GM03348 (cell line): ENCODE measurements around the gene RHBDD3.

Experiments used
- DNase-seq: peaks from one replicate; pipeline ENCODE4 v3.0.0; 2012; ENCODE audit warnings: low spot score

RHBDD3 gene

GRCh38 chr22:29267858-29268510, at the start of gene RHBDD3, which contains the start of gene EWSR1:
Gene RHBDD3, minus strand, starts transcription at chr22:29267981. Its CDS starts 2,355 bp downstream, at chr22:29265626.
Gene EWSR1, plus strand, starts transcription at chr22:29268268. Its CDS starts 69 bp downstream, at chr22:29268337.
- peak; percentile 98 for DNase-seq

GRCh38 chr22:29316141-29316828, 48.5 kb upstream of the RHBDD3 start:
- no peak for DNase-seq

DNA sequence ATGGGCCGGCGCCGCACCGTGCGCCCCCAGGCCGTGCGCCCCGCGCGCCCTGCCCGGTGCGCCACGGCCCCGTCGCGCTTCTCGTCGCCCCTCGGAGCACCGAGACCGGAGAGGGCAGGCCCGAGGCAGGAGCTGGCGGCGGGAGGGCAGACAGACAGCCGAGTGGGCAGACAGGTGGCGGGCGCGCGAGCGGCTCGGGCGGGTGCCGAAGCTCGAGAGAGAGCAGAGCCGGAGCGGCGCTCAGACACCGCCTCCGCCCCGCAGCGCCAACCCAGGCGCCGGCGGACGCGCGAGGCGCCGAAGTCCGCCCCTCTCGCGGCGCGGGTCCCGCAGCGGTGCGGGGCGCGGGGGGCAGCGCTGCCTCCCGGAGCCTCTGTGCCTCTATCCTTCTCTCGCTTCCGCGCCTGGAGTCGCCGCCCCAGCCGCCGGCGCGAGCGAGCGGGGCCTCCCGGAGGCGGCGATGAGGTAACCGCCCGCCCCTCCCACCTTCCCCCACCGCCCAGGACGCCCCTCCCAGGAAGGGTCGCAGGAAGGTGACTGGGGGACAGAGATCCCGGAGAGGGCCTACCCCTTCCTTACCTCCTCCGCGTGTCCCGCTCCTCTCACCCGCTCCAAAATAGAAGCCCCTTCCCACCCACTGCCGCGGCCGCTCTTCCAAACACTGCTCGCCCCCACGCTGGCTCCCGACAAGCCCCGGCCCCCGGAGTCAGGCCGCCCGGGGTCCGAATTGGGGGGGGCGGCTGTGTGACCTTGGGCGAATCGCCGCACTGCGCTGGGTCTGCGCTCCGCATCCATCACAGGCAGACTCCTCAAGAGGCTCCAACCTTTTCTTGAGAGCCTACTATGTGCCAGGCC, 47.7 kb upstream of the RHBDD3 start, which contains the start of gene RASL10A:
RASL10A (minus strand) TSS at position 412 of the 855 bp plus-strand sequence. CDS start 451 bp downstream, outside the sequence.
- peak; percentile 47 for DNase-seq

GRCh38 chr22:29314537-29315285, 46.9 kb upstream of the RHBDD3 start:
- DNase-seq: no peak

DNA sequence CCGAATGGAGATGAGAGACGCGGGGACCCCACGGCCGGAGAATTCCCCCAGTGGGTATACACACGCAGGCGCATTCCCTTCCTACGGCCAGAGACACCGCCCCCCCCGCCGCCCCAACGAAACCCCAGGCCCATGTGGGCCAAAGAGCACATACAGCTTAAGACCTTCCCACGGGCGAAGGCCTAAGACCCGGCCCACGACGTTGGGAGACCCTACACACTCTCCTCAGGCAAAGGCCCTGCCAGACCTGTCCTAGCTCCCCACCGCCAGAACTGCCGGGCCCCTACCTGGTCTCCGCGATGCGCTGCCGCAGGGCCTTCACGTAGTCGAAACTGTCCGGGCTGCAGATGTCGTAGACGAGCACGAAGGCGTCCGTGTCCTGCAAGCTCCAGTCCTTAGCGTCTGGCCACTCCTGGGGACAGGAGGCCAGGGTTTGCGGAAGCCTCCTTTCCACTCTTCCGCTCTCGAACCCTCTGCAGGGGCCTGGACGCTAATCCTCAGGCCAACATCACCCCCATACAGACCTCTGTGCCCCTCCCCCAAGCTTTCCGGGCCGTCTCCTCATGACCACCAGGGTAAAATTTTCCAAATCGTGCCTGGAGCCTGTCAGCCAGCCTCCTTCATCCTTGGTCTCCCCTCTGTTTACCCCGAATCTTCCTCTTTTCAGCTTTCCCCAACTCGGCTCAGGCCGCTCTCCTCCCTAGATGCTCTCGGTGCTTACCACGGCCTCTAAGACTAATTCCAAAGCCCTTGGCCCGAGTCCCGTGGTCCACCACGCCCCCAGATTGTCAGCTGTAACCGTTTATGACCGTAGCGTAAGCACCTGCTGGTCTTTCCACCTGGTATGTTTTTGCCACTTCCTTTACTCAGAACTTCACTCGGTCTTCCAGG, 46.0 kb upstream of the RHBDD3 start:
- no peak for DNase-seq

DNA sequence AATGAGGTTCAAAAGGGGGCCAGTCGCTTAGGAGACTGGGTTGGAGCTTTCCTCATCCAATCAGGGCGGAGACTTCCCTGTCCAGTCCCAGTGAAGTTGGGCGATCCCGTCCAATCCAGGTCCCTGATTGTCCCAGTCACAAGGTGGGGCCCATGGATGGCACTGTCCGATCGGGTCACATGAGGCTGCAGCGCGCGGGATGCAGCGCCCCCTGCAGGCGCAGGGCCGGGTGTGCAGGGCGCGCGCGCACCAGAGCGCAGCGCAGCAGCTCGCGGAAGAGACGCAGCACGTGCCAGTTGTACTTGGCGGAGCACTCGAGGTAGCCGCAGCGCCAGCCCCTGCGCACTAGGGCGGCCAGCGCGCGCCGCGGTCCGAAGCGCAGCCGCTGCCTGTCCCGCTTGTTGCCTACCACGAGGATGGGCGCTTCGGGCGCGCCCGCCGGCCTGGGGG, 45.4 kb upstream of the RHBDD3 start:
- DNase-seq: peak; percentile 49

DNA sequence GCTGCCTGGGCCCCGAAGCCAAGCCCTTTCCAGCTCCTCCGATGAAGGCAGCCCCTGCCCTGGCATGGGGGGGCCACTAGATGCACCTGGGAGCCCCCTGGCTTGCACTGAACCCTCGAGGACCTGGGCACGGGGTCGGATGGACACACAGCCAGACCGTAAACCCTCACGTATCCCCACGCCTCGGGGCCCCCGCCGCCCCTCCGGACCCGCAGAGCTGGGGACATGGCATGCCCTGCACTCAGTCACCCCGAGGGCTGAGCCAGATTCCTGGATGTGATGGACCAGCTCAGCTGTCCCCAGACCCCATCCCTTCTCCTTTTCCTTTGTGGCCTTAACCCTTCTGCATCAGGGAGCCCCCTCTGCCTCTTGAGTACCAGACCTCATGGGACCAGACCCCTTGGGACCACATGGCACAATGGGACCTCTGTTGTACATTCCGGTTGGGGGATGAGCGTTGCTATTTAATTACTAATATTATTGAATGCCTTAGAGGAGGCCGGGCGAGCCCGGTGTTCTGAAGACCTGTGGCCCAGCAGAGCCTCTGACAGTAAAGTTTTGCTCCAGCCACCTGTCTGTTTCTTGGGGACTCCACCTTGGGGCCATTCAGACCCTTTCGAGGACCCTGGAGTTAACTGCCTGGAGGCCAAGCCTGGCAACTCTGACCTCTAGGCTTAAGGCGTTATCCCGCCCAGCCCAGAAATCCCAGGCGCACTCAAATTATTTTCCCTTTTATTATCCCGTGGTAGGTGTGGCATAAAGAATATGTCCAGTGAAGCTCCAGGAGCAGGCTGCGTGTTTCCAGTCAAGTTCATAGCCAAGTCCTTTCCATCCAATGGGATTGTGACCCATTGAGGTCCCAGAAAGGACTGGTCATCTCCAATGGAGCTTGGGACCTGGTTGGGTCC, 44.7 kb upstream of the RHBDD3 start:
- no peak for DNase-seq

DNA sequence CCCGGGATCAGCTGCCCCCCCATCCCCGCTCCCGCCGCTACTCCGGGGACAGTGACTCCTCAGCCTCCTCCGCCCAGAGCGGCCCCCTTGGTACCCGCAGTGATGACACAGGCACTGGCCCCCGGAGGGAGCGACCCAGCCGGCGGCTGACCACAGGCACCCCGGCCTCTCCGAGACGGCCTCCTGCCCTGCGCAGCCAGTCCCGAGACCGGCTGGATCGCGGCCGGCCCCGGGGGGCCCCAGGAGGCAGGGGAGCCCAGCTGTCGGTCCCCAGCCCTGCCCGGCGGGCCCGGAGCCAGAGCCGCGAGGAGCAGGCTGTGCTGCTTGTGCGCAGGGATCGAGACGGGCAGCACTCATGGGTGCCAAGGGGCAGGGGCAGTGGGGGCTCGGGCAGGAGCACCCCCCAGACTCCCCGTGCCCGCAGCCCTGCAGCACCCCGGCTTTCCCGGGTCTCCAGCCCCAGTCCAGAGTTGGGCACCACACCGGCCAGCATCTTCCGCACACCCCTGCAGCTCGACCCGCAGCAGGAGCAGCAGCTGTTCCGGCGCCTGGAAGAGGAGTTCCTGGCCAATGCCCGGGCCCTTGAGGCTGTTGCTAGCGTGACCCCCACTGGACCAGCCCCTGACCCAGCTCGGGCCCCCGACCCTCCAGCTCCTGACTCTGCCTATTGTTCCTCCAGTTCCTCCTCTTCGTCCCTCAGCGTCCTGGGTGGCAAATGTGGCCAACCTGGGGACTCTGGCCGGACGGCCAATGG, 43.9 kb upstream of the RHBDD3 start:
- DNase-seq: peak; percentile 27

GRCh38 chr22:29310863-29311339, 43.1 kb upstream of the RHBDD3 start:
- peak; percentile 99 for DNase-seq

DNA sequence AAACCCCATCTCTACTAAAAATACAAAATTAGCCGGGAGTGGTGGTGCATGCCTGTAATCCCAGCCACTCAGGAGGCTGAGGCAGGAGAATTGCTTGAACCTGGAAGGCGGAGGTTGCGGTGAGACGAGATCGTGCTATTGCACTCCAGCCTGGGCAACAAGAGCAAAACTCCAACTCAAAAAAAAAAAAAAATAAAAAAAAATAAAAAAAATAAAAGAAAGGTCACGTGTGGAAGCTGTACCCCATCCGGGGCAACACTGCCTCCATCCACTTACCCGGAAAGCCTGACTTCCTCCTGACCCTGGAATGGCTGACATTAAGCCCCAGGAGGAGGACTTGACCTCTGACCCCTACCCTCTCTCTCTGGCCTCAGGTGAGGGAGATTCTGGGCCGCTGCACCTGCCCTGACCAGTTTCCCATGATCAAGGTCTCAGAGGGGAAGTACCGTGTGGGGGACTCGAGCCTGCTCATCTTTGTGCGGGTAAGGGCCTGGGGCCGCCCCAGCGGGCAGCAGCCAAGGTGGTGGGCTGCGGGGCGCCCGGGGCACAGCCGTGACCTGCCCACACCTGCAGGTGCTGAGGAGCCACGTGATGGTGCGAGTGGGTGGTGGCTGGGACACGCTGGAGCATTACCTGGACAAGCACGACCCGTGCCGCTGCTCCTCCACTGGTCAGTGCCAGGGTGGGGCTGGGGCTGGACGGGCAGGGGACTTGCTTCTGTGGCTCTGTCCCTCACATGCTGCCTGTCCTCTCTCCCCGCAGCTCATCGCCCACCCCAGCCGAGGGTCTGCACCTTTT, 42.5 kb upstream of the RHBDD3 start:
- DNase-seq: no peak

GRCh38 chr22:29309332-29310064, 41.7 kb upstream of the RHBDD3 start:
- peak; percentile 17 for DNase-seq

GRCh38 chr22:29308791-29309262, 41.0 kb upstream of the RHBDD3 start:
- DNase-seq: peak; percentile 79

DNA sequence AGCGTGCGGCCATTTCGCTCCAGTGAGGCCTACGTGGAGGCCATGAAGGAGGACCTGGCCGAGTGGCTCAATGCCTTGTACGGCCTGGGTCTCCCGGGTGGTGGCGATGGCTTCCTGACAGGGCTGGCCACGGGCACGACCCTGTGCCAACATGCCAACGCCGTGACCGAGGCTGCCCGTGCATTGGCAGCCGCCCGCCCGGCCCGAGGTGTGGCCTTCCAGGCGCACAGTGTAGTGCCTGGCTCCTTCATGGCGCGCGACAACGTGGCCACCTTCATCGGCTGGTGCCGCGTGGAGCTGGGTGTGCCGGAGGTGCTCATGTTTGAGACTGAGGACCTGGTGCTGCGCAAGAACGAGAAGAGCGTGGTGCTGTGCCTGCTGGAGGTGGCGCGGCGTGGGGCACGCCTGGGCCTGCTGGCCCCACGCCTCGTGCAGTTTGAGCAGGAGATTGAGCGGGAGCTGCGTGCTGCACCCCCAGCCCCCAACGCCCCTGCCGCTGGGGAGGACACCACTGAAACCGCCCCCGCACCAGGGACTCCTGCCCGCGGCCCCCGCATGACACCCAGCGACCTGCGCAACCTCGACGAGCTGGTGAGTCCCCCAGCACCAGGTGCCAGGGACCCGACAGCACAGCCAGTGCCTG, 40.5 kb upstream of the RHBDD3 start:
- no peak for DNase-seq

DNA sequence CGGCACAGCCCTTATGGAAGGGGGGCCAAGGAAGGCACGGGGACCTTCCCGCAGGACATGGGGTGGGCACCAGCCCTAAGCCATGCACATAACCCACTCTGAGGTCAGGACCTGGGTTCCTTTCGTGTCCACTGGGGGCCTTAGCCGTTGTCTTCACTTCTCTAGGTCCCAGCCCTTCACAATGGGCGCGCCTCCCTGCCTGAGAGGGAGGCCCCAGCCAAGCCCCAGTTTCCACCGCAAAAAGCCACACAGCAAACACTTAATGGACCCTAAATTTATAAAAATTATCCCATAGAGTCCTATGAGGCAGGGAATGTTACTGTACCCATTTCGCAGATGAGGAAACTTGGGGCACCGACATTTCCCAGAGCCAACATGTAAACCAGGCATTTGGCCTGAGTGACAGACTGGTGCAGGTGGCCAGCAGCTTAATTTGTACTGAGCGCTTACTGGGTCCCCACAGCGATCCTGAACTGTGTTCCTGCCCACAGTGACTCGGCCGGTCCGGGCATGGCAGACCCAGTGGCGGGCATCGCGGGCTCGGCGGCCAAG, 39.9 kb upstream of the RHBDD3 start:
- DNase-seq: peak; percentile 46

GRCh38 chr22:29306835-29307595, 39.2 kb upstream of the RHBDD3 start:
- peak; percentile 95 for DNase-seq
